Esophagus (tissue), 2 donors: ENCODE results near the gene AATK. TPM values are rescaled to one million over a fixed set of nuclear protein-coding genes. Genes with fewer than 3 reads are reported as not detected.

Experiments used
- H3K27ac ChIP-seq, 2 donors: one replicate each; pipeline ENCODE4 v1.5.1; 2013; ENCODE audit warnings: low read depth in 2 of 2, mild to moderate bottlenecking in 2 of 2, inconsistent platforms in 1 of 2, low read length in 1 of 2, moderate library complexity in 1 of 2
- H3K27me3 ChIP-seq, 2 donors: one replicate each; pipeline ENCODE4 v1.6.1; 2013; ENCODE audit warnings: low read length in 2 of 2, control low read depth in 1 of 2, mild to moderate bottlenecking in 1 of 2; ENCODE audit not compliant: insufficient read depth in 2 of 2, control insufficient read depth in 1 of 2
- H3K36me3 ChIP-seq, 2 donors: one replicate each; pipeline ENCODE4 v1.6.1; 2013; ENCODE audit warnings: low read length in 1 of 2; ENCODE audit not compliant: control insufficient read depth in 2 of 2, insufficient read depth in 2 of 2
- H3K4me1 ChIP-seq, 2 donors: one replicate each; pipeline ENCODE4 v1.6.1; 2013; ENCODE audit warnings: low read length in 1 of 2; ENCODE audit not compliant: control insufficient read depth in 2 of 2, insufficient read depth in 2 of 2
- H3K4me3 ChIP-seq, 2 donors: one replicate each; pipeline ENCODE4 v1.5.1; 2013; ENCODE audit warnings: low read length in 2 of 2, mild to moderate bottlenecking in 2 of 2, low read depth in 1 of 2, moderate library complexity in 1 of 2
- H3K9me3 ChIP-seq, 2 donors: one replicate each; pipeline ENCODE4 v1.6.1; 2013; ENCODE audit warnings: mild to moderate bottlenecking in 2 of 2, low read depth in 1 of 2, low read length in 1 of 2, moderate library complexity in 1 of 2; ENCODE audit not compliant: control insufficient read depth in 2 of 2, insufficient read depth in 1 of 2
- WGBS, 2 donors: extraction: QIAGEN DNeasy Blood & Tissue Kit; methylation state at CpG; one replicate each; pipeline ENCODE4 v1.1.7; 2013; 5-methylcytosine and 5-hydroxymethylcytosine counted together
- polyA plus RNA-seq, 2 donors: library from polyadenylated mRNA; stranded (reverse); fragments of 200-250 nt; gene quantifications; one replicate each; pipeline ENCODE4 v1.2.3, GENCODE V29; 2013
- donor health status: healthy with polysubstance abuse.
- donor health status: Bipolar disorder and iron deficiency.

The AATK gene
- polyA plus RNA-seq, 2 donors = 1.1 to 1.2 TPM

DNA sequence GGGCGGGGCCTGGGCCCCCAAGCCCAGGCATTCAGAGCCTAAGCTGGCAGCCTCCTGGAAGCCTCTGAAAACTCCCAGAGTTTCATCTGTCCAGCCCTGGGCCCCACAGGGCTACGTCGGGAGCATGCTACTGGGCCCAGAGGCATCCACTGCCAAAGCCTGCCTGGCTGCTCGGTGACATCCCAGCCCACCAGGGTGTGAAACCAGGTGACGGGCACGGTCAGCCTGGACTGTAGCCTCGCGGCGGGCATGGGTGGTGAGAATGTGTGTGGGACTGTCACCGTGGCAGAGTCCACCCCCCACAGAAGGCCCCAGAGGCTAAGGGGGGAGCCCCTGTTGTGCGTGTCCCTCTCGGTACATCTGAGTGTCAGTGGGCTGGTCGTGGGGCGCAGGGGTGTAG is 25.6 kb upstream of the AATK start:
- H3K27ac ChIP-seq = no peak overlapping the region
- no peaks in the 10 kb centered on the region for H3K27me3 ChIP-seq
- no peaks in the 10 kb centered on the region for H3K4me1 ChIP-seq
- 94% methylated on average over 14 of the region's 14 CpGs for WGBS, 2 donors
- H3K36me3 ChIP-seq = peaks cover 0 to 10% of the 10 kb centered on the region in 2 donors
- H3K4me3 ChIP-seq = no peak overlapping the region
- H3K9me3 ChIP-seq = no peaks in the 10 kb centered on the region

DNA sequence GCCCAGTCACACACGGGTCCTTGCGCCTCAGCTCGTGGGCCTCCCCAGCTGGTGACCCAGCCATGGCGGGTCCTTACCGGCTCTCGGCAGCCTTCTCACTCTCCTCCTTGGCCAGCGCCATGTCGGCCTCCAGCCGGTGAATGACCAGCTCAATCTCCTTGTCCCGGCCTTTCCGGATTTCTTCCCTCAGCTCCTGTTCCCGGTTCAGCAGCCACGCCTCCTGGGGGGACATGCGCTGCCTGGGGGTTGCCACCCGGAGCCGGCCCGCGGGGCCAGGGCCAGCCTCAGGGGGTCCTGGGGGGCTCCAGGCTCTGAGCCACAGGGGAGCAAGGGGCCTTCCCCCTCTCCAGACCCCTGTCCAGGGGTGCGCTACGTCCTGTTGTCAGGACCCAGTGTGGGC is 25.1 kb upstream of the AATK start:
- 92 to 93% methylated on average over 19 to 20 of the region's 20 CpGs for WGBS, 2 donors
- H3K4me3 ChIP-seq = no peak overlapping the region
- H3K4me1 ChIP-seq = no peaks in the 10 kb centered on the region
- no peaks in the 10 kb centered on the region for H3K9me3 ChIP-seq
- peaks cover 0 to 10% of the 10 kb centered on the region in 2 donors for H3K36me3 ChIP-seq
- no peaks in the 10 kb centered on the region for H3K27me3 ChIP-seq
- H3K27ac ChIP-seq = no peak overlapping the region

DNA sequence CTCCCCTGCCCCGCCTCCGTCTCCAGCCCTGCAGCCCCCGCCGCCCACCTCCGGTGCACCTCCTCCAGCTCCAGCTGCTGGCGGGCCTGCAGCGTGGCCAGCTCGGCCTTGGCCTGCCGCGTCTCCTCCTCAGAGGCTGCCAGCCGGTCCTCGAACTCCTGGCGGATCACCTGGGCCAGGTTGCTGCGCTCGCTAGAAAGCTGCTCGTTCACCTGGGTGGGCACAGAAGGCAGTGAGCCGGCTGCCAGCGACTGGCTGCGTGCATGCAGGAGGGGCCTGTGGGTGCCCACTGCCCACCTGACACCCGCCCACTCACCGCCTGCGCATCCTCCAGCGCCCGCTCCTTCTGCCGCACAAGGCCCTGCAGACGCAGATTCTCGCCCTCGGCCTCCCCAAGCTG is 24.6 kb upstream of the AATK start:
- peaks cover 0 to 8% of the 10 kb centered on the region in 2 donors for H3K36me3 ChIP-seq
- H3K27ac ChIP-seq = no peak overlapping the region
- H3K4me3 ChIP-seq = no peak overlapping the region

DNA sequence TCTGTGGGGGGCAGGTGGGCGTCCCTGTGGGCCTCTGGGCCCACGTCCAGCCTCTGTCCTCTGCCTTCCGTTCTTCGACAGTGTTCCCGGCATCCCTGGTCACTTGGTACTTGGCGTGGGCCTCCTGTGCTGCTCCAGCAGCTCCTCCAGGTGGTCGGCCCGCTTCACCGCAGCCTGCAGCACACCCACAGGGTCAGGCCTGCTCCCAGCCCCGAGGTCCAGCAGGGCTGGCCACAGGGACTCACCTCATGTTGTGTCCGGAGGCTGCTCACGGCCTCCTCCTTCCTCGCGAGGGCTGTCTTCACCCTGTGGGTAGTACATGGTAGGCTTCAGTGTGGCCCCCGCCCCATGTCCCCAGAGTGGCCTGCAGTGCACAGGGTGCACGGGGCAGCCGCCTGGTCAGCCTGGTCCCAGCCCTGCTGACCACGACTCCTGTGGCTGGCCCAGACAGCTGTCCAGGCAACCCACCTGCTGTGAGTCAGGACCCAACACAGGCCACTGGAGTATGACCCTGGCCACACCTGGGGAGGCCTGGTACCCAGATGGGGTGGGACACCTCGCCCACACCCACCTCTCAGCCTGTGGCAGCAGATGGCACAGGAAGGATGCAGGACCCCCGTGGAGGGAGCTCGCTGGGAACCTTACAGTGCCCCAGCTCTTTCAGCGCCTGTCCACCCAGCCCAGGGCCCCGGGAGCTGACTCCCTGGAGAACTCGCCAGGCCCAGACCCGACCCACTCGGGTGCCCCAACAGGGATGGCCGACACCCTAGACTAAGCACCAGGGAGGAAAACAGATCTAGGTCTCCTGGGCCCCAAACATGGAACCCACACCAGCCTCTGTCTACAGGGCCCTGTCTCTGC is 23.9 kb upstream of the AATK start:
- H3K27me3 ChIP-seq = no peaks in the 10 kb centered on the region
- WGBS, 2 donors = 82 to 86% methylated on average over 27 of the region's 27 CpGs
- H3K4me3 ChIP-seq = no peak overlapping the region
- no peak overlapping the region for H3K27ac ChIP-seq
- H3K4me1 ChIP-seq = no peaks in the 10 kb centered on the region
- H3K36me3 ChIP-seq = peaks cover 0 to 5% of the 10 kb centered on the region in 2 donors
- H3K9me3 ChIP-seq = no peaks in the 10 kb centered on the region

More for the DNA sequence above, 24.6 kb upstream of the AATK start:
- WGBS, 2 donors = 95% methylated on average over 28 of the region's 28 CpGs
- H3K4me1 ChIP-seq = no peaks in the 10 kb centered on the region
- H3K27me3 ChIP-seq = no peaks in the 10 kb centered on the region
- no peaks in the 10 kb centered on the region for H3K9me3 ChIP-seq

DNA sequence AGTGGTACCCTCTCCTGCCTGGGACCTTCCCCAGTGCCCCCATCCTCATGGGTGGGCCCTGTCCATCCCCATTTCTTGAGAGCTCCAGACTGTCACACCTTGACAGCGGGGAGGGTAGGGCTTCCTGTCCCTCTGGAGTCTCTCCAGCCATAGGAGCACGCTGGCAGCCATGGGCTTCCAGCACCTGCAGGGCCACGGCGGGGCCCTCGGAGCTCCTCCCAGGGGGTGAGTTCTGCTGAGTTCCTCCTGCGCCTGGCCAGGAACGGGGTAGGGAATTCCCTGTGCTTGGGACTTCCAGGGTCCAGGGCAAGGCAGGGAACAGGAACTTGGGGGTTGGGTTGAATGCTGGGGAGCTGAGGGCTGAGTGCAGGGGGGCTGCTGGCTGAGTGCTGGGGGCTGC is 23.0 kb upstream of the AATK start:
- WGBS, 2 donors = 89 to 98% methylated on average over 7 of the region's 7 CpGs
- H3K27ac ChIP-seq = no peak overlapping the region
- H3K9me3 ChIP-seq = peaks cover 0 to 2% of the 10 kb centered on the region in 2 donors
- peaks cover 0 to 6% of the 10 kb centered on the region in 2 donors for H3K27me3 ChIP-seq
- peaks cover 0 to 5% of the 10 kb centered on the region in 2 donors for H3K36me3 ChIP-seq
- no peak overlapping the region for H3K4me3 ChIP-seq
- no peaks in the 10 kb centered on the region for H3K4me1 ChIP-seq

DNA sequence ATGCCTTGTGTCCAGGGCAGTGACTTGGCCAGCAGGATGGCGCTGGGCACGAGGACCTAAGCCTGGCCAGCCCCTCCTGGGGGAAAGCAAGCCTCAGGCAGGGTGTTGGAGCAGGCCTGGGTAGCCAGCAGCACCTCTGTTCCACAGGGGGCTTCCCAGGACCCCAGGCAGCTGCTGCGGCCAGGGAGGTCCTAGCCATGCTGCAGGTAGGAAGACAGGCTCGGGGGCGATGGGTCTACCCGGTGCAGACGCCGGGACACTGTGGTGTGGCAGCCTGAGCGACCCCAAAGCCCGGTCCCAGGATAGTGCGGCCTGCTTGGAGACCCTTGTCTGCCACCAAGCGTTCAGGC is 22.4 kb upstream of the AATK start:
- peaks cover 0 to 5% of the 10 kb centered on the region in 2 donors for H3K36me3 ChIP-seq
- no peak overlapping the region for H3K4me3 ChIP-seq
- H3K4me1 ChIP-seq = no peaks in the 10 kb centered on the region
- H3K27ac ChIP-seq = no peak overlapping the region
- peaks cover 0 to 6% of the 10 kb centered on the region in 2 donors for H3K27me3 ChIP-seq
- WGBS, 2 donors = 95 to 96% methylated on average over 11 to 12 of the region's 12 CpGs
- peaks cover 0 to 7% of the 10 kb centered on the region in 2 donors for H3K9me3 ChIP-seq

DNA sequence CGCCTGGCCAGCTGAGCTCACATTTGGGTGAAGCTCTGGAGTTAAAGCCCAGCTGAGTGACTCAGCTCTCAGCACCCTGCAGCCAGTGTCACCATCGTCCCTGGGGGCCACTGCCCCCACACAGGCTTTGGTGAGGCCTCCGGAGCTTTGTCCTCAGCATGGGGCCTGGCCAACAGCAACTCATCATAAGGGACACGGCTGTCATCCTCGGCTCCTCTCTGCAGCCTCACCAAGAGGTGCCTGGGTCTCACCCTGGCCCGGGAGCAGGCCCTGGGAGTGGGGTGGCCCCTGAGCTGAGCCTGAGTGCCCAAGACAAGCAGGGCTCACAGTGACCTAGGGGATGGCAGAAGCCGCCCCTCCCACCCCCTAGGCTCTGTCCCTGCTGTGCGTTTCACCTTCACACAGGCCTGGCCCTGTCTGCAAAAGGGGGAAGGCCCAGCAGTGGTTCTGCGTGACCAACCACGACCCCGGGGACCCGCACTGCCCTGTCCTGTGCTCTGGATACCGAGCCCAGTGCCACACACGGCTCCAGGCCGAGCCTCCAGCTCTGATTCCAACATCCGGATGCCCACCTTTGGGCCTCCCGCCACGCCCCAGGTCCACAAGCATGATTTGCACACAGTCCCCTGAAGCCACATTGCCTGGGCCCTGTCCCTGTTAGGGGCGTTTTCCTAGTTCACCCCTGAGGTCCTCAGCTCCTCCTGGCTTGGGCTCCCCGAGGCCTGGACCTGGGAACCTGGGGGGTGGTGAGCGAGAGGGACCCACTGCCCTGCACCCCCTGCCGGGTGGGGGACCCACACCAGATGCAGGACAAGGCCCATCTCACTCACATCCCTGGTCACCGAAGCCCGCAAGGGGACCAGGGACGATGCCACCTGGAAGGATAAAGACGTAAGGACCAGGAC is 21.8 kb upstream of the AATK start:
- Histone ChIP-seq H3K4me1 (no peaks in the 10 kb centered on the region), H3K27me3 (peaks cover 0 to 8% of the 10 kb centered on the region in 2 donors), H3K27ac (no peak overlapping the region), H3K4me3 (no peak overlapping the region), H3K9me3 (peaks cover 0 to 7% of the 10 kb centered on the region in 2 donors), H3K36me3 (peaks cover 0 to 5% of the 10 kb centered on the region in 2 donors)
- 86 to 89% methylated on average over 26 of the region's 26 CpGs for WGBS, 2 donors

DNA sequence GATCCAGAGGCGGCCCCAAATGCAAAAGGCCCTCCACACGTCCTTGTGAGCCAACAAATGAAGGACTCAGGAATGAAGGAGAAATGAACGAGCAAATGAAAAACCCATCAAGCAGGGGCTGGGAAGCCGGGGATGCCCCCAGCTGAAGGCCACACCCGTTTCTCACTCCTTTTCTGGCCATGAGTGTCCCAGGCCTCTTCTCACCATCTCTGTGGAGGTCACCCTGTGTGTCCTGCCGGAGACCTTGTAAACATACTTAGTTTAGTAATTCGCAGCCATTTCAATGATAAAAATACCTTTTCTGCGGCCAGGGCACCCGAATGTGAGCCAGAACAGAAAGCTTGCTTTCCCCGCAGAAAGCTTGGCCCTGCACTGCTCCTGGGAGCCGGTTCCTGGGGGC is 21.1 kb upstream of the AATK start:
- Histone ChIP-seq H3K27ac (no peak overlapping the region), H3K9me3 (peaks cover 0 to 7% of the 10 kb centered on the region in 2 donors), H3K27me3 (peaks cover 0 to 8% of the 10 kb centered on the region in 2 donors), H3K4me3 (no peak overlapping the region), H3K4me1 (no peaks in the 10 kb centered on the region), H3K36me3 (peaks cover 0 to 5% of the 10 kb centered on the region in 2 donors)
- 93 to 96% methylated on average over 11 of the region's 11 CpGs for WGBS, 2 donors

DNA sequence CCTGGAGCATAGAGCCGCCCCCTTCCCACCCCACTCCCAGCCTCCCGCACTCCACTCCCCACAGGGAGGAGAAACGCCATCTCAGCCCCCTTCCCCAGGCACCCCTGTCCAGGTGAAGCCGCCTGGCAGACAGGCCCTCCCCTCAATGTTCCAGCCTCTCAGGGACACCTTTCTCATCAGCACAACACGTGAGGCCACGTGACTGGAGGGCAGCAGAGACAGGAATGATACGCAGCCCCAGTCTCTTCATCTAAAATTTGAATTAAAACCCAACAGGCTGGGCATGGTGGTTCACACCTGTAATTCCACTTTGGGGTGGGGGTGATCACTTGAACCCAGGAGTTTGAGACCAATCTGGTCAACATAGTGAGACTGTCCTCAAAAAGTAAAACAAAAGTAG is 20.2 kb upstream of the AATK start:
- no peak overlapping the region for H3K27ac ChIP-seq
- no peak overlapping the region for H3K4me3 ChIP-seq
- peaks cover 0 to 5% of the 10 kb centered on the region in 2 donors for H3K36me3 ChIP-seq
- WGBS, 2 donors = 71 to 78% methylated on average over 7 of the region's 7 CpGs
- no peaks in the 10 kb centered on the region for H3K4me1 ChIP-seq
- H3K9me3 ChIP-seq = peaks cover 0 to 7% of the 10 kb centered on the region in 2 donors
- peaks cover 0 to 8% of the 10 kb centered on the region in 2 donors for H3K27me3 ChIP-seq
